Uterus (tissue), 4 donors: ENCODE results near the gene ARVCF. TPM values are rescaled to one million over a fixed set of nuclear protein-coding genes. Genes with fewer than 3 reads are reported as not detected.

ENCODE experiments used
- DNase-seq, 2 donors: peaks; one replicate each; pipeline ENCODE4 v3.0.0-alpha.2; 2019 to 2020
- H3K27ac ChIP-seq, 2 donors: fragments of 200-600 bp; sonication (generic); 1 replicate in 1 of 2; 2 replicates in 1 of 2; pipeline ENCODE4 v1.5.1; 2016 to 2018
- H3K27me3 ChIP-seq, 2 donors: fragments of 200-600 bp; sonication (generic); one replicate each; pipeline ENCODE4 v1.5.1; 2018 to 2019; ENCODE audit warnings: control low read depth in 1 of 2
- H3K36me3 ChIP-seq, 2 donors: fragments of 200-600 bp; sonication (generic); one replicate each; pipeline ENCODE4 v1.5.1; 2019; ENCODE audit warnings: control low read depth in 1 of 2
- H3K4me1 ChIP-seq, 2 donors: fragments of 200-600 bp; sonication (generic); one replicate each; pipeline ENCODE4 v1.5.1; 2018 to 2019; ENCODE audit warnings: control low read depth in 1 of 2
- H3K4me3 ChIP-seq, 2 donors: fragments of 200-600 bp; sonication (generic); 1 replicate in 1 of 2; 2 replicates in 1 of 2; pipeline ENCODE4 v1.5.1; 2018 to 2019; ENCODE audit warnings: mild to moderate bottlenecking in 1 of 2
- H3K9me3 ChIP-seq, 2 donors: fragments of 200-600 bp; sonication (generic); one replicate each; pipeline ENCODE4 v1.5.1; 2019; ENCODE audit warnings: control low read depth in 1 of 2
- POLR2A ChIP-seq, 2 donors: fragments of 450-650 bp; IDR thresholded peaks; one replicate each; pipeline ENCODE4 v1.6.1; 2016; ENCODE audit warnings: antibody characterized with exemption in 2 of 2, mild to moderate bottlenecking in 1 of 2, moderate library complexity in 1 of 2
- intact Hi-C: fragments of 100-400 bp; cut with DNase I; formaldehyde crosslinking; loops from one replicate; pipeline ENCODE4 v1.15.1; 2023; ENCODE audit warnings: low total_unique reads
- total RNA-seq, 4 donors: library from RNA; depleted of rRNA in 3 of 4; stranded (reverse); fragments of >200 nt in 3 of 4; gene quantifications; one replicate each; pipeline versions ENCODE4 v1.1.0 to v1.2.4, GENCODE V29; 2014 to 2023
- TF ChIP-seq, protein P1 (sequence below), 4 experiments: fragments of 200-600 bp in 2 of 4; fragments of 450-650 bp in 2 of 4; sonication (generic) in 2 of 4; IDR thresholded peaks; one replicate each; pipeline ENCODE4 v1.5.1; 2016 to 2019; ENCODE audit warnings: antibody characterized with exemption in 4 of 4, mild to moderate bottlenecking in 2 of 4, moderate library complexity in 1 of 4
- donor health status: DM: yes; HTN: yes; CAD: no.

Gene ARVCF
- total RNA-seq, 4 donors from 2014 or later = 1.5 to 43.4 (median 16.6) TPM

DNA sequence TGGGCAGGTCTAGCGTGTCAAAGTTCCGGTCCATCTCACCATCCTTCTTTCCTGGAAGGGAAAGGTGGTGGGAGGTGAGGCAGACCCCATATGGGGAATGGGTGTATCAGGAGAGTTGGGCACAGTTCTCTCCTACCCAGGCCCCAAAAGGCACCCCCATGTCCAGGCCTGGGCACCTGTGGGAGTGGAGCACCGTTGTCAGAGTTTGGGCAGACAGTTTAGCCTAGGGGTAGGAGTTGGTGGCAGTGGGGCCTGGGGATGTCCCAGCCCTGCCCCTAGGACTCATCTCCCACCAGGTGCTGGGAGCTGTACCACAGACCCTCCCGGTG is 41.0 kb downstream of the ARVCF start:
- no peak overlapping the region for H3K27ac ChIP-seq
- H3K27me3 ChIP-seq = no peaks in the 10 kb centered on the region
- no peak for DNase-seq
- TF ChIP-seq POLR2A (IDR thresholded peaks at IDR 0.05) = no peak
- TF ChIP-seq, protein P1, sequence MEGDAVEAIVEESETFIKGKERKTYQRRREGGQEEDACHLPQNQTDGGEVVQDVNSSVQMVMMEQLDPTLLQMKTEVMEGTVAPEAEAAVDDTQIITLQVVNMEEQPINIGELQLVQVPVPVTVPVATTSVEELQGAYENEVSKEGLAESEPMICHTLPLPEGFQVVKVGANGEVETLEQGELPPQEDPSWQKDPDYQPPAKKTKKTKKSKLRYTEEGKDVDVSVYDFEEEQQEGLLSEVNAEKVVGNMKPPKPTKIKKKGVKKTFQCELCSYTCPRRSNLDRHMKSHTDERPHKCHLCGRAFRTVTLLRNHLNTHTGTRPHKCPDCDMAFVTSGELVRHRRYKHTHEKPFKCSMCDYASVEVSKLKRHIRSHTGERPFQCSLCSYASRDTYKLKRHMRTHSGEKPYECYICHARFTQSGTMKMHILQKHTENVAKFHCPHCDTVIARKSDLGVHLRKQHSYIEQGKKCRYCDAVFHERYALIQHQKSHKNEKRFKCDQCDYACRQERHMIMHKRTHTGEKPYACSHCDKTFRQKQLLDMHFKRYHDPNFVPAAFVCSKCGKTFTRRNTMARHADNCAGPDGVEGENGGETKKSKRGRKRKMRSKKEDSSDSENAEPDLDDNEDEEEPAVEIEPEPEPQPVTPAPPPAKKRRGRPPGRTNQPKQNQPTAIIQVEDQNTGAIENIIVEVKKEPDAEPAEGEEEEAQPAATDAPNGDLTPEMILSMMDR (IDR thresholded peaks at IDR 0.05) = no peak
- no peaks in the 10 kb centered on the region for H3K9me3 ChIP-seq
- intact Hi-C loops = loop anchor here (10.0 kb wide), 1 partner anchor 139 kb away; the partner anchor contains the start of genes RANBP1 and TRMT2A
- H3K36me3 ChIP-seq = no peaks in the 10 kb centered on the region
- H3K4me3 ChIP-seq = no peak overlapping the region
- H3K4me1 ChIP-seq = no peaks in the 10 kb centered on the region

DNA sequence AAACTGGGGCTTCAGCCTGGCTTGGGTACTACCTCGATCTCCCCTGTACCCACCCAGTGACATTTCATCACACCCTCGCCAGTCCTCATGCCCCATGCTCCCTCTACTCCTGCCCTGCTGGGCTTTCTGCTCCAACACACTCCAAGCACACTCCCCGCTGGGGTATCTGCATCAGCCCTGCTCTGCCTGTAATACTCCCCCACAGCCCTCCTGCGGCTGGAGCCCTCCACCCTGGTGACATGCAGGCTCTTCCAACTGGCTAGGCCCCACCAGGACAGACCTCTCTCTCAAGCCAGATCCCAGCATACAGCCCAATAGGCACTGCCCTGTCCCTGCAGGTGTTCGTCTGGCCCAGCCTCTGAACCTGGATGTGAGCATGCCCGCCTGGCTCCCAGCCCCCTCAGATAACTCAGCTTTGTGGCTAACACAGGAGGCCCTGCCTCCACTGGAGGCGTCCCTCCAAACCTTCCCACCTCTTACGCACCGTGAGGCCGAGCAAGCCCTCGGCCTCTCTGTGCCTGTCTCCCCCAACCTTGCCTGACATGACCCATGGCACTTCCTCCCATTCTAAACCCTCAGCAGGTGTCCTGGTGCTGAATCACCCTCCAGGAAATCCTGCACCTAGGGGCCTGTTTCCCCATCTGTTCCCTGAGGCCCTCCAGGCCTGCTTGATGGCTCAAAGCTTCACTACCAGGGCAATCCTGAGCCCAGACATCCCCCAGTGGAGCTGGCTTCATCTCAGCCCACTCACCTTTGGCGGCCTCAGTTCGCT is 41.5 kb downstream of the ARVCF start:
- no peak for DNase-seq
- no peaks in the 10 kb centered on the region for H3K27me3 ChIP-seq
- H3K27ac ChIP-seq = no peak overlapping the region
- intact Hi-C loops = loop anchor here (5.0 to 10.0 kb wide), 2 partner anchors 37 to 140 kb away; partner anchors contain the start of genes RANBP1 and TRMT2A
- H3K9me3 ChIP-seq = no peaks in the 10 kb centered on the region
- no peaks in the 10 kb centered on the region for H3K36me3 ChIP-seq
- no peaks in the 10 kb centered on the region for H3K4me1 ChIP-seq
- no peak overlapping the region for H3K4me3 ChIP-seq
- TF ChIP-seq POLR2A (IDR thresholded peaks at IDR 0.05) = no peak
- TF ChIP-seq, protein P1 (IDR thresholded peaks at IDR 0.05) = no peak

- no peaks in the 10 kb centered on the region for H3K27me3 ChIP-seq
- H3K36me3 ChIP-seq = no peaks in the 10 kb centered on the region
- no peaks in the 10 kb centered on the region for H3K4me1 ChIP-seq
- no peak for DNase-seq
- no peaks in the 10 kb centered on the region for H3K9me3 ChIP-seq
- H3K27ac ChIP-seq = no peak overlapping the region
- H3K4me3 ChIP-seq = no peak overlapping the region
- TF ChIP-seq, protein P1 (IDR thresholded peaks at IDR 0.05) = no peak
- no peak for TF ChIP-seq POLR2A (IDR thresholded peaks at IDR 0.05)
- intact Hi-C loops = loop anchor here (5.0 to 10.0 kb wide), 2 partner anchors 38 to 140 kb away; partner anchors contain the start of genes RANBP1 and TRMT2A
Measured at GRCh38 chr22:19974268-19974861, 42.3 kb downstream of the ARVCF start.

- no peaks in the 10 kb centered on the region for H3K9me3 ChIP-seq
- no peak overlapping the region for H3K27ac ChIP-seq
- no peaks in the 10 kb centered on the region for H3K27me3 ChIP-seq
- TF ChIP-seq, protein P1 (IDR thresholded peaks at IDR 0.05) = no peak
- TF ChIP-seq POLR2A (IDR thresholded peaks at IDR 0.05) = no peak
- no peak for DNase-seq
- H3K4me1 ChIP-seq = no peaks in the 10 kb centered on the region
- H3K4me3 ChIP-seq = no peak overlapping the region
- intact Hi-C loops = loop anchor here (5.0 to 10.0 kb wide), 2 partner anchors 39 to 141 kb away; partner anchors contain the start of genes RANBP1 and TRMT2A
- no peaks in the 10 kb centered on the region for H3K36me3 ChIP-seq
Measured at GRCh38 chr22:19973551-19974267, 42.9 kb downstream of the ARVCF start.
